Dermis microvascular lymphatic vessel endothelial cell (primary cell): Measurements from ENCODE around the gene ABCC10. TPM values are rescaled to one million over a fixed set of nuclear protein-coding genes. Genes with fewer than 3 reads are reported as not detected.
"Not testable (repeated sequence)": the region's sequence is repeated elsewhere in the genome, so short reads cannot be mapped to it uniquely, and the experiment has no call there.

Experiments
- DNase-seq, 2 donors: peaks; one replicate each; pipeline versions ENCODE4 v3.0.0 to v3.0.0-alpha.2; 2010; ENCODE audit warnings: low read depth in 2 of 2
- total RNA-seq: library from RNA; depleted of rRNA; stranded (reverse); fragments of >200 nt; gene quantifications from 2 replicates; pipeline ENCODE4 v1.2.1, GENCODE V29; 2014

Gene ABCC10
- total RNA-seq, 1 donor from 2014 or later, result 11.7 TPM

DNA sequence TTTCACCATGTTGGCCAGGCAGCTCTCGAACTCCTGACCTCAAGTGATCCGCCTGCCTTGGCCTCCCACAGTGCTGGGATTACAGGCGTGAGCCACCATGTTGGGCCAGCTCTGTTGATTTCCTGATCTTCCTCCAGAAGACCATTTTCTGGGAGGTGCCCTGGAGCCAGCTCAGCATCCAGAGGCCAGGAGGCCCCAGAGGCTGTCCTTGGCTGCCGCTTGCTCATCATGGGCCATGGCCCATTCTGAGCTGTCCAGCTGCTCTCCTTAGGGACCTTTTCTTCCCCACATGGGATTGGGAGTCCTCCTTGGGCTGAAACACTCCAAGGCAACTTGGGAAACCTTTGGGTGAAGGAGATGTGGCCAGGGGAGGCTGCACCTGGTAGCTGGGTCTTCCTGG, 67.4 kb downstream of the ABCC10 start:
- DNase-seq, result no peak

DNA sequence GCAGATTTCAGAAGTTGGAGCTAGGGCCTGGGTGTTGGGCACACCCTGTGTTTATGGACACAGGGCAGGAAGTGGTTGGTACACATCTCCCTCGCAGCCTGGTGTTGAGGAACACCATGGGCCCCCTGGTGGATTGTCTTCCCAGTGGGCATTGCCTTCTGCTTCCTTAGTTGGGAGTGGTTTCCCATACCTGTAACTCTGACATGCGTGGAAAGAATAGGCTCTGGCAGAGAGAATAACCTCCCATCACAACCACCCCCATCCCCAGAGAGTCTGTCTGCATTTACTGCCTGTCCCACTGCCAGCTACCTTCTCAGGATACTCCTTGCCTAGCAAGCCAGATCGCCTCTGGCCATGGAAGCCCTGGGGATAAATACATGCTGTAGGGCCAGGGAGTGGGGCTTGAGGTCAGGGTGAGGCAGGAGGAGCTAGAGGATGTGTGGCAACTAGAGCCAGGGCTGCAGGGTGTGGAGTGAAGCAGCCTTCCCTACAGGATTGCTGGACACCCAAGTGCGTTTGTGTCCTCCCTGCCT, 68.1 kb downstream of the ABCC10 start:
- DNase-seq, result no peak

DNA sequence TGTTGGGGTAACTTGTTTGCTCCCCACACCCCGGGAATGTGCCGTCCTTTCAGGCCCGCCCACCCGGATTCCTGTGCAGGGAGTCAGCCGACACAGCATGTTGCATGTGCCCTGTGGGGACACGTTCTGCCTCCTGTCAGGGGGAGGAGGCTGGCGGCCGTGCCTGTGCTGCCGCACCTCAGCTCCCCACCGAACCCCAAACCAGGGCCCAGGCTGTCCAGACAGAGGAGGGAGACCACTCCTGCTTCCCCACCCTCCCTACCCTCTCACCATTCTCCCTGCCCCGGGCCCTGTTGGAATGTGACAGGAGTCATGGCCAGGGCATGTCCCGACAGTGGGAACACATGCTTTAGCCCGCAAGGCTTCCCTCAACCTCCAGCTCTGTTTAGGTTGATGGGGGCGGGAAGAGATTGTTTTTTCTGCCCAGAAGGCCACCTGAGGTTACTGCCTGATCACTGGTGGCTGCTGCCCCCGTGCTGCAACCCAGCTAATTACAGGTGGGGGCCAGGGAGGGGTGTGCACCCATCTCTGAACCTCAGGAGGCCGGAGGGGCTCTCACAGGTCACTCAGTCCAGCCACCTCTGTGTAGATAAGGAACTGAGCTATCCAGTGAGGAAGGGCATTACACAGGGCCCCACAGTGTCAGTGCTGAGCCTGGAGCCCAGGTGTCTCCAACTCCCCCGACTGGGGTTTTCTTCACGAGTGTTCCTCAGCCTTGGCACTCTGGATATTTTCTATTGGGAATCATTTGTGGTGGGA, 69.2 kb downstream of the ABCC10 start:
- peak in 1 of 2 donors; percentile 56 for DNase-seq

DNA sequence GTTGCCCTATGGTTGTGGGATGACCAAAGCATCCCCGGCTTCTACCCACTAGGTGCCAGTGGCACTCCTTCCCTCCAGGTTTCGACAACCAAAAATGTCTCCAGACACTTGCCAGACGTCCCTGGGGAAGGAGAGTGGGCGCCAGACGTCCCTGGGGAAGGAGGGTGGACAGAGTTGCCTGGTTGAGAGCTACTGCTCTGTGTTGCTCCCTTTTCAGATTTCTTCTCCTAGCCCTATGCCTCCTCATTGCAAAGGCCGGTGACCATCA, 69.7 kb downstream of the ABCC10 start:
- no peak for DNase-seq

DNA sequence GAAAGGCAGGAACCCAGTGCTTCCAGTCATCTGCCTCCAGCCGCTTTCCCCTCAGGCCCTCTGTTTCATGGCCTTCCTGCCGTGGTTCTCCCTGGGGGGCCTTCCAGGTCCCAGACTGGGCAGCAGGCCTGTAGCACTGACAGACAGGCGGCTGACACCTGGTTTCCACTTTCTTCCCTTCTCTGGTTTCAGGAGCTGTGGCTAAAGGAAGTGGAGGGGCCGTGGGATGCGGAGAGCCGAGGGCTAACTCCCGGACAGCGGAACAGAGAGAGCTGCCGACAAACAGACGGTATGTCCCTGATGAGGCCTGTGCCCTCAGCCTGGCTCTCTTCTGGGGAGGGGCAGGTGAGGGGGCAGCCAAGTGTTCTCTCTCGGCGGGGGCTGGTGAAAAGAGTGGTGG, 70.3 kb downstream of the ABCC10 start:
- no peak for DNase-seq

DNA sequence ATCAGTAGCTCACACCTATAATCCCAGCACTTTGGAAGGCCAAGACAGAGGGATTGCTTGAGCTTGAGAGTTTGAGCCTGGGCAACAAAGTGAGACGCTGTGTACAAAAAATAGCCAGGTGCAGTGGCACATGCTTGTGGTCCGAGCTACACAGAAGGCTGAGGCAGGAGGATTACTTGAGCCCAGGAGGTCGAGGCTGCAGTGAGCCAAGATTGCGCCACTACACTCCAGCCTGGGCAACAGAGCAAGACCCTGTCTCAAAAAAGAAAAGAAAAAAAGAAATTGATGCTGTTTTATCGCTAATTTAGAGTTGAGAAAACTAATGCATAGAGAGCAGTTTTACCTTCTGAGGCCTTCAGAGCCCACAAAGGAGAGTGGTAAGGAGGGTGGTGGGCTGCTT, 71.0 kb downstream of the ABCC10 start:
- not testable (repeated sequence) for DNase-seq

DNA sequence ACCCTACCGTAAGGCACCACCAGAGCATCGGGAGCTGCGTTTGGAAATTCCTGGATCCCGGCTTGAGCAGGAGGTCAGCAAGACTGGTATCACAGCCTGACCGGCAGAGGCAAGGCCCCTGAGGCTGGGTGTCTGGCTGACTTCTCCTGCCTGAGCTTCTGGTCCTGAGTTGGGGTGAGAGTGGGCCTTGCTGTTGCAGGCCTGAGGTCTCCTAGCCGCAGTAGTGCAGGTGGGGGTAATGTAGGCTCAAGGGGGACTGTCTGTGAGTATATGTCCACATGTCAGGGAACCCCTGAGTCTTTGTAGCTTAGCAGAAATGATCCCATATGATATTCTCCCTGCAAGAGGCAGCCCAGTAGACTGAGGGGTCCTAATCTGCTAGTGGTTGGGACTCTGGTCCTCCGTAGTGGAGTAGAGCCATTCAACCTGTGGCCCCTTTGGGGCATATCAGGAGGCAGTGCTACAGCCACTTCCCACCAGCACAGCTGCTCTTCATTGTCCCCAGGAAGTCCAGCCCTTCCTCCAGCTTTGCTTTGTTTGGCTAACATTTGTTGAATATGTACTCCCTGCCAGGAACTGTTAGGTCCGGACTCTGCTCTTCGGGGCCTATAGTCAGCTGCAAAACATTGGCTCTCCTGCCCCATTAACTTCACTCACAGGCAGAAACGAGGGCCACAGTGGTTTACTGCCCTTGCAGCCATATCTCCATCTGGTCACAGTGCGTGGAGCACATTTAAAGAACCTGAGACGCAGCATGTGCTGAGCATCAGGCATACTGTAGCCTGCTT, 71.9 kb downstream of the ABCC10 start:
- DNase-seq, result peak; percentile 87 to 89

Other genes starting within 250 kb of the ABCC10 start
- gene CUL9, start 245.3 kb upstream of the ABCC10 start, total RNA-seq, result 13.1 and 21.4 TPM in 2 replicates
- 52.0 and 63.5 TPM in 2 replicates for gene DNPH1, start 198.1 kb upstream of the ABCC10 start, total RNA-seq
- not detected in 2 replicates for gene TTBK1, start 184.1 kb upstream of the ABCC10 start, total RNA-seq
- not detected in 2 replicates for gene SLC22A7, start 129.3 kb upstream of the ABCC10 start, total RNA-seq
- not detected in 2 replicates for gene CRIP3, start 118.7 kb upstream of the ABCC10 start, total RNA-seq
- gene ZNF318, start 57.9 kb upstream of the ABCC10 start, total RNA-seq, result 4.0 and 7.0 TPM in 2 replicates
- gene DLK2, start 28.0 kb downstream of the ABCC10 start, total RNA-seq, result 0.39 and 0.76 TPM in 2 replicates
- gene TJAP1, start 50.0 kb downstream of the ABCC10 start, total RNA-seq, result 7.3 and 9.0 TPM in 2 replicates
- under 0.01 and 0.13 TPM in 2 replicates for gene LRRC73, start 82.8 kb downstream of the ABCC10 start, total RNA-seq
- gene YIPF3, start 89.4 kb downstream of the ABCC10 start, total RNA-seq, result 82.2 and 128 TPM in 2 replicates
- gene POLR1C, start 89.5 kb downstream of the ABCC10 start, total RNA-seq, result 31.1 and 31.7 TPM in 2 replicates
- gene XPO5, start 148.5 kb downstream of the ABCC10 start, total RNA-seq, result 21.2 and 23.6 TPM in 2 replicates
- 14.3 and 16.3 TPM in 2 replicates for gene POLH, start 148.6 kb downstream of the ABCC10 start, total RNA-seq
- gene GTPBP2, start 201.7 kb downstream of the ABCC10 start, total RNA-seq, result 30.4 and 38.7 TPM in 2 replicates
- 14.8 and 23.3 TPM in 2 replicates for gene MAD2L1BP, start 208.3 kb downstream of the ABCC10 start, total RNA-seq
- gene RSPH9, start 217.5 kb downstream of the ABCC10 start, total RNA-seq, result 0.25 and 0.26 TPM in 2 replicates